Measurements from ENCODE around the gene CCR1.
"Not testable (repeated sequence)": the region's sequence is repeated elsewhere in the genome, so short reads cannot be mapped to it uniquely, and the experiment has no call there.

Gene CCR1

GRCh38 chr3:46163556-46164041, 44.5 kb downstream of the CCR1 start:
- no peak for DNase-seq

GRCh38 chr3:46162975-46163555, 45.0 kb downstream of the CCR1 start:
- DNase-seq: no peak

GRCh38 chr3:46157685-46158084, 50.4 kb downstream of the CCR1 start:
- not testable (repeated sequence) for DNase-seq

- no peak for DNase-seq
These were observed 53.8 kb downstream of the CCR1 start for GRCh38 chr3:46154311-46154710.
